ENCODE measurements around the gene CYP4B1.

- TF ChIP-seq POLR2AphosphoS5 (IDR thresholded peaks at IDR 0.05; ENCODE audit: borderline replicate concordance, low read depth, low read length) (no peak), EZH2 (IDR thresholded peaks at IDR 0.05) (no peak), FOXP2 (optimal IDR thresholded peaks at IDR 0.05; ENCODE audit: control extremely low read depth, extremely low read length, insufficient read depth) (no peak)
These were observed 21.2 kb downstream of the CYP4B1 start for GRCh38 chr1:46820076-46820475.

Measured in SK-N-MC (cell line).